HG03571 (cell line): ENCODE measurements around the gene GLIPR1.
"Not testable (repeated sequence)": the region's sequence is repeated elsewhere in the genome, so short reads cannot be mapped to it uniquely, and the experiment has no call there.

Experiments used
- ATAC-seq: cut with Tn5 transposase; IDR thresholded peaks from one replicate; pipeline ENCODE4 v1.9.1; 2021; ENCODE audit not compliant: unreplicated experiment

Gene GLIPR1

DNA sequence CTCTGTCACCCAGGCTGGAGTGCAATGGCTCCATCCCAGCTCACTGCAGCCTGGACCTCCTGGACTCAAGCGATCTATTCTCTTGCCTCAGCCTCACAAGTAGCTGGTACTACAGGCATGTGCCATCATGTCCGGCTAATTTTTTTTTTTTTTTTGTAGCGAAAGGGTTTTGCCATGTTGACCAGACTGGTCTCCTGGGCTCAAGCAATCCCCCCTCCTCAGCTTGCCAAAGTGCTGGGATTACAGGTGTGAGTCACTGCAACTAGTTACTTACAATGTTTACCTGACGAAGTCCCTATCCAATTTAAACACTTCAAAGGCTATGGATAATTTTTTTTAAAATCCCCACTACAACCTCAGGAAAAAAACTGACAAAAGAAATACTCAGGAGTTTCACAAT lies 29.1 kb downstream of the GLIPR1 start:
- ATAC-seq, result no peak

DNA sequence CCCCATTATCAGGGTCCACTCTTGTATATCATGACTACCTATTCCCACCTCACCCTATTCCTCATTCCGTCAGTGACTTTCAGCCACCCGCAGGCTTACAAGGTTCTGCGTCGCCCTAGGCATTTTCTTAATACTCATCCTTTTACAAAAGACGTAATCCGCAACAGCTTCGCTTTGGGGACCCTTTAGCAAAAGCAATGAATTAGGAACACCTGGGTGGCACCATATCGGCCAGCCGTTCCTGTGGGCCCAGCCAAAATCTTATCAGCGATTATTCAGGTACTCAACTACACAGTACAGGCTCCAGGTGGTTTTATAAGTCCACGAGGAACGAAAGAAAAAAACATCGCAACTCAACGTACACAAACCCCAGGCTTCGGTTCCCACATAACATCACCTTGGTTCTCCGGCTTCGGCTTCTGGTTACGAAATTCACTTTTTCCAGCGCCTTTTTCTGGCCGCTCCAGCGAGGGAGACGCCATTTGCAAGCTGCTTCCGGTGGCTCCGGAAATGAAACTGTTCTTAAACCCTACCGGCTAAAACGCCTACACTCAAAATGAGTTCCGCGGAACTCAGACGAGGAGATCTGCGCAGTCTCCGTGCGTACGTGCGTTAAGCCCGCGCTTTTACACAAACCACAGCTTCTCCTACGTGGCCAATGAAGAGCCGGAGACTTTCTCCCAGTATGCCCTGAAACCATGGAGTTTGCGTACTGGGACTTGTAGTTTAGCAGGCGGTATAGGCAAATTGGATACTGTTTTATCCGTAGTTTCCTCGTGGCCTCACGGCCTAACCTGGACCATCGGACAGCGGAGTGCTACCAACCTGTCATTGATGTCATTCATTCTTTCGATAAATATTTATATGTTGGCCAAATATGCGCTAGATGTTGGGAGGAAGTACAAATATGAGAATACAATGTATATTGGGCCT lies 30.8 kb downstream of the GLIPR1 start, which contains the start of gene KRR1:
KRR1 (minus strand) TSS at position 494 of the 933 bp plus-strand sequence; CDS start at position 482, 12 bp downstream.
- ATAC-seq, result peak; percentile 95

DNA sequence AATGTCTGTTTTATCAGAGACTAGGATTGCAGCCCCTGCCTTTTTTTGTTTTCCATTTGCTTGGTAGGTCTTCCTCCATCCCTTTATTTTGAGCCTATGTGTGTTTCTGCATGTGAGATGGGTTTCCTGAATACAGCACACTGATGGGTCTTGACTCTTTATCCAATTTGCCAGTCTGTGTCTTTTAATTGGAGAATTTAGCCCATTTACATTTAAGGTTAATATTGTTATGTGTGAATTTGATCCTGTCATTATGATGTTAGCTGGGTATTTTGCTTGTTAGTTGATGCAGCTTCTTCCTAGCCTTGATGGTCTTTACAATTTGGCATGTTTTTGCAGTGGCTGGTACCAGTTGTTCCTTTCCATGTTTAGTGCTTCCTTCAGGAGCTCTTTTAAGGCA lies 40.7 kb downstream of the GLIPR1 start:
- ATAC-seq, result not testable (repeated sequence)

DNA sequence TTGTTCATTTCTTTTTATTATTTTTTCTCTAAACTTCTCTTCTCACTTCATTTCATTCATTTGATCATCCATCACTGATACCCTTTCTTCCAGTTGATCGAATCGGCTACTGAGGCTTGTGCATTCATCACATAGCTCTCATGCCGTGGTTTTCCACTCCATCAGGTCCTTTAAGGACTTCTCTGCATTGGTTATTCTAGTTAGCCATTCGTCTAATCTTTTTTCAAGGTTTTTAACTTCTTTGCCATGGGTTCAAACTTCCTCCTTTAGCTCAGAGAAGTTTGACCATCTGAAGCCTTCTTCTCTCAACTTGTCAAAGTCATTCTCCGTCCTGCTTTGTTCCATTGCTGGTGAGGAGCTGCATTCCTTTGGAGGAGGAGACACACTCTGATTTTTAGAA lies 41.6 kb downstream of the GLIPR1 start:
- ATAC-seq, result not testable (repeated sequence)

DNA sequence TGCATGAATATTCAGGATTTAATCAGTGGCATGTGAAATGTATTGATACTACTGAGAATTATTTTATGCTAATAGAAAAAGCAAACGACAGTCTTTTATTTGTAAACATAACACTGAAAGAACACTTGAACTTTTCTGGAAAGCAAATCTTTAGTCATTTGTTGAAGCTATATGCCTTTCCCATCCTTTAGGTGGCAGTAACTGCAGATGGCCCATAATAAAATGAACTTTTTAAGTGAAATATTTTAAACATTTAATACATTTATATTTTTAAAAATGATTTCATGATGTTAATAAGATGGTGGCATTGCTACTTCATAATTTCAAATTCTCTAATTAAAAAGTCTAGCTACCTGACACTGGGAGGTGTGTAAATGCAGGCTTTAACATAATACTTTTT lies 44.7 kb downstream of the GLIPR1 start:
- no peak for ATAC-seq

DNA sequence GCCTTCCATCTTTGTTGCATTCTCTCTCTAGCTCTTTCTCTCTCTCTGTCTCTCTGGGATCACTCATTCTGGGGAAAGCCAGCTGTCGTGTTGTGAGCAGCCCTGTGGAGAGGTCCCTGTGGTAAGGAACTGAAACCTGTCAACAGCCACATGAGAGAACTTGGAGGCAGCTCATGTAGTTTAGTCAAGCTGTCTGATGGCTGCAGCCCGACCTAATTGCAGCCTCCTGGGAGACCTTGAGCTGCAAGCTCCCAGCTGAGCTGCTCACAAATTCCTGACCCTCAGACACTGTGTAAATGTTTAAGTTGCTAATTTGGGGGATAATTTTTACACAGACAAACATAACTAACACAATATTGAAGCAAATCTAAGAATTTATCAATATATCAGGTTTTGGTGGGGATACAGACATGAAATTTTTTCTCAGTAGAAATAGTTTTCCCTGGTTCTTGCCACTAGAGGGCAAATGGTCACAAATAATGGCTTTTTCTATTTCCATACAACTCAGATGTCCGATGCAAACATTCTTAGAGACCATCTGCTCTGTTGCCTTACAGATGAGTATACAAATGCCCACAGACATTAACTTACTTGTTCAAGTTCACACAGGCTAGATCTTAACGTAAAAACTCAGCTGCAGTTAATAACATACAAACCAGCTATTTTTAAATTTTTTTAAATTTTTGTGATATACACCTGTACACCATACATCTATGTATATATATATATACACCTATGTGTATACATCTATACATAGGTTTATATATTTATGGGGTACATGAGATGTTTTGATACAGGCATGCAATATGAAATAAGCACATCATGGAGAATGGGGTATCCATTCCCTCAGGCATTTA lies 46.3 kb downstream of the GLIPR1 start:
- peak; percentile 96 for ATAC-seq

DNA sequence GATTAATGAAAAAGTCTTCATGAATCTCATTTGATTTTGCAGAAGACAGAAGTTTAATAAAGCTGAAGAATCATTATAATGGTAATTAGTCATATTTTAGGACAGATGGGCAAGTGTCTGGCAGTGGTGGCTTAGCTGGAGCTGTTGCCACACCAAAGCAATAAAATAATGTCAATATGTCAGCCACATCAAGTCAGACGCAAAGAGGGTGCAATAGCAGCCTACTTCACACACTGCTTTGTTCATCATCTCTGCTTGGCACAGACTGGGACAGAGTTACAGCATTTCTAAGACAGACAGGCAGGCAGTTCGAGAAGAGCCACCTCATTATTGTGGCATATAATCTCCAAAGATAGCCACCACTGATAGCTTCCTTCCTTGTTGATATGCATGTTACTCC lies 47.7 kb downstream of the GLIPR1 start:
- no peak for ATAC-seq

DNA sequence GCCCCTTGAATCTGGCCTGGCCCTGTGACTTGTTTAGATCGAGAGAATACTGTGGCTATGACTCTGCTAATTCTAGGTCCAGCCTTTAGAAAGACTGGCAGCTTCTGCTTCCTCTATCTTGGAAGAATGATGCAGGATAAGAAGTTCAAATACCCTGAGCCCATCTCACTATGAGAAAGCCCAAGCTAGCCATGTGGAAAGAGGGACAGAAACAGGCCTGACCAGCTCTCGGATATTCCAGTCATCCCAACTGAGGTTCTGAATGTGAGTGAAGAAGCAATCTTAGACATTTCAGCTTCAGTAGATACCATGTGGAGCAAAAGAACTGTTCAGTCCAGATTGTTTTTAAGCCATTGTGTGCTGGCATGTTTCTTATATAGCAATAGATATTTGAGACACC lies 48.1 kb downstream of the GLIPR1 start:
- no peak for ATAC-seq

DNA sequence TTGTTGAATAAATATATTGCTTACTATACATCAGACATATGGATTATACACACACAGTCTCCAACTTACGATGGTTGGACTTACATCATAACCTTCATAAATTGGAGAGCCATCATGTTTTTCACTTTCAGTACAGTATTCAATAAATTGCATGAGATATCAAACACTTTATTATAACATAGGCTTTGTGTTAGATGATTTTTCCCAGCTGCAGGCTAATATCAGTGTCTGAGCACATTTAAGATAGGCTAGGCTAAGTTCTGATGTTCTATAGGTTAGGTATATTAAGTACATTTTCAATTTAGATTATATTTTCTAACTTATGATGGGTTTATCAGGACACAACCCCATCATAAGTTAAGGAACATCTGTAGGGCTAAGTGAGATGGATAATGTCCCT lies 48.8 kb downstream of the GLIPR1 start:
- ATAC-seq, result no peak

DNA sequence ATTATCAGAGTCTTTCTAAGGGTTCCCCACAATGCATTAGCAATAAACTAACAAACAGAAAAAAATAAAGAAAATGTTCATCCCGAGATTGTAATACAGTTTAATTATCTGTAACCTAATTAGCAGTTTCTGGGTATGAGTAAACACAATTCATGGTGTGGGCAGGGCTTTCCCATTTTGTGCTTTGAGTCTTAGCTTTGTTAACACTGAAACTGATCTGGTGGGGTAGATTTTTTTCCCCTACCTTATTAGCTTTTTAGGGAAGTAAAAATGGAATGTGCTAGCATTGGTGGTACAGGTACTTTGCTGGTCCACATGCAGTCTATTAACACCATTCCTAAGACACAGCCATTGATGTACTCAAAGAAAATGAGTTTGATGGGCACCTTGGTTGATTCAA lies 49.3 kb downstream of the GLIPR1 start:
- ATAC-seq, result no peak

DNA sequence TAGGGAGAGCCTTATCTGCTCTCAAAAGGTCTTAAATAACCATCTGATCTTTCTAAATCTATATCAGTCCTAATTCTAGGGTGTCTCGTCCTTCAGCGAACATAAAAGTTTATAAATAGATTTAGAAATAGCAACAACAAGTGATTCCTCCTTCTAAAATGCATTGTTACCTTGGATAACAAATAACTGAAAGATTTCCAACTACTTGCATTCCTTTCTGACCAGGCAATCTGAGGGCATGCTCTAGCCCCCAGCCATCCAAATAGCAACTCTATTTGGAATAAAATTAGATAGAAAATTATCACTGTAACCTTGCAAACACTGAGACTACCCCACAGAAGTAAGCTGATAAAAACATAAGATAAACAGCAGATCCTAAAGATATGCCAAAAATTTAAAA lies 52.7 kb downstream of the GLIPR1 start:
- ATAC-seq, result no peak

DNA sequence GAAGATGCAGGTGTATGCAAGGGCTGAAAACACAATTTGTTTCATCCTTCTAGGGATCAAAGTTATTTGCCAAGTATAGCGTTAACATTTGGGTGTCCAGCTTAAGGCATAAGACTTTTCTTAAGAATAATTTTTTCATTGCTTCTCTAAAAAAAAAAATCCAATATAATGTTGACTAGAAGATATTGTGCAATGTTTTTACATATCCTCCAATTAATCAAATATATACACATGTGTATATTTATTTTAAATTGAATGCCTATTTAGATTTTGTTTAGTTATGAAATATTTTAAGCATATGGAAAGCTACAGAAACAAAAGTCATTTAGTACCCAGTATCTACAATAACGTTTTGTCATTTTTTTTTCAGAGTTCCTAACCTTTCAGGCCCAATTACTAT lies 59.3 kb downstream of the GLIPR1 start:
- no peak for ATAC-seq

DNA sequence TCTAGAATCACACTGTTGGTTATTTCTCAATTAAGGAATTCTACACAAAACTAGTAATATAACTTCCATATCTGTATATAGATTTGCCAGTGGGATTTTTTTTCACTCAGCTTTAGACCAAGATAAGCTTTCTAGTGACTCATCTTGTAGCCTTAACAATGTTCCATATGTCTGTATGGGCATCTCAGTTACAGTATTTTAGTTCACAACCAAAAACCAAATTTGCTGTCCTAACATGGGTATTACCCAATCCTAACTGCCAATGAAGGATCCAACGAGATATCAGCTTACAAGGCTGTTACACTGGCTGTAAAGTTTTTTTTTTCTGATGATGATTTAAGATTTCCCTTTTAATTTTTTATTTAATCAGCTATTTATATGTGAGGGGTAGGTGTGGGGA lies 62.4 kb downstream of the GLIPR1 start:
- no peak for ATAC-seq

DNA sequence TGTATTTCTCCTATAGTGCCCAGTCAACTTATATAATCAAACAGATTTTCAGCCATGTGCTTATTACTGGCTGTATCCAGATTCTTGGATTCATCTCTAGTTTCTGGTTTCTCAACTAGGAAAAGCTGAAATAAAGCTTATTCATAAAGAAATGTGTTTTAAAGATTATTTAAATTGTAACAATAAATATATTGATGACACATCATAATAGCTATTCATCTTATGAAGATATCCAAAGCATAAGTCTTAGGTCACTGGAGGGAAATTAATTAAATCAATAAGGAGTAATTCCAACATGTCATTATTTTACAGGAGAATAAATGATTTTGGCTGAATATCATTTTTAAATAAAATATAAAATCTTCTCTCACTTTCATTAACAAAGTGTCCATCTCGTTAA lies 63.0 kb downstream of the GLIPR1 start:
- ATAC-seq, result no peak

DNA sequence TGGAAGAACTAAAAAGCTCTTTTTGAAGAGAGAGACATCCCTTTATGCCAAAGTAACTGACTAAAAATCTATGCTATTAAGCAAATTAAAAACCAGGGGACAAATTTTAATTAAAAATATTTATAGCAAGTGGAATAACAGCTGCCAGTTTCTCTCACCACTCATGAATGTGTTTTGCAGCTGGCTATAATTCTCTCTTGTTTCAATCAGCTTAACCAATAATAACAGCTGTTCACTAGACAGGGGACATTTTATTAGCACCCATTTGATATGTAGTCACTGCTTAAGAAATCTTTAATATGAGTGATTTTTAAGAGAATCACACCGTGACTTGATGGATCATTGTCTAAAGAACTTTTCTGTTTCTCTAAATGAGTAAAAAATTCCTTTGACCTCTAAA lies 65.1 kb downstream of the GLIPR1 start:
- ATAC-seq, result no peak

DNA sequence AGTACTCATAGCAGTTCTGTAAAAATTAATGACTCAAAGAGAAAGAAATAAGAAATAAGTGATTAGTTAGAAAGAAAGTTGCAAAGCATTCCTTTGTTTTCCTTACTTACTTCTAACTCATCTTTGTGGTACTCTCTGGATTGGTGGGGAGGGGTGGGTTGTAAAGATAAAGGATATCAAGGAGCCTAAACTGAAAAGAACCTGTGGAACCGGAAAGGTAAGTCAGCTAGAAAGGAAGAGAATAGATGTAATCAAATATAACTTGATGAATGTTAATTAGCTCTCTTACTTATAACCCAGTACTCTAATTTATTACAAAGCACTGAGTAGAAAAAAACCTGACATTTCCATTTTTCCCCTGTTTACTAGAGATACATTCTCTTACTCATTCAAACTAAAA lies 68.3 kb downstream of the GLIPR1 start:
- ATAC-seq, result no peak

DNA sequence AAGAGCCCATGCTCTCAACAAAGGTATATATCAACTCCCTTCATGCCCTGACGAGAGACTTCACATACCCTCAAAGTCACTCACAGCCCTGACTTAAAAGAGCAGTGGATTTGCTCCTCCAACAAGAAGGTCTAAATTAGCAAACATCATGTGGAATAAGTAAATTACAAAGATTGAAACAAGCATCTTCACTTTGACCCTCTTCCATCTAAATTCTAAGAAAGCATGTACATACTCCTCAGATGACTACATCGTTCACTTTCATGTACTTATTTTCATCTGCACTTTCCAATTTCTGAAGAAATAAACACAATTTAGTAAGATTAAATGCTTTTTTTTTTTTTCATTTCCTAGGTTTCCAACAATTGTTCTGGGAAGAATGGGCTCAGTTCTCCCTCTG lies 69.4 kb downstream of the GLIPR1 start:
- no peak for ATAC-seq

DNA sequence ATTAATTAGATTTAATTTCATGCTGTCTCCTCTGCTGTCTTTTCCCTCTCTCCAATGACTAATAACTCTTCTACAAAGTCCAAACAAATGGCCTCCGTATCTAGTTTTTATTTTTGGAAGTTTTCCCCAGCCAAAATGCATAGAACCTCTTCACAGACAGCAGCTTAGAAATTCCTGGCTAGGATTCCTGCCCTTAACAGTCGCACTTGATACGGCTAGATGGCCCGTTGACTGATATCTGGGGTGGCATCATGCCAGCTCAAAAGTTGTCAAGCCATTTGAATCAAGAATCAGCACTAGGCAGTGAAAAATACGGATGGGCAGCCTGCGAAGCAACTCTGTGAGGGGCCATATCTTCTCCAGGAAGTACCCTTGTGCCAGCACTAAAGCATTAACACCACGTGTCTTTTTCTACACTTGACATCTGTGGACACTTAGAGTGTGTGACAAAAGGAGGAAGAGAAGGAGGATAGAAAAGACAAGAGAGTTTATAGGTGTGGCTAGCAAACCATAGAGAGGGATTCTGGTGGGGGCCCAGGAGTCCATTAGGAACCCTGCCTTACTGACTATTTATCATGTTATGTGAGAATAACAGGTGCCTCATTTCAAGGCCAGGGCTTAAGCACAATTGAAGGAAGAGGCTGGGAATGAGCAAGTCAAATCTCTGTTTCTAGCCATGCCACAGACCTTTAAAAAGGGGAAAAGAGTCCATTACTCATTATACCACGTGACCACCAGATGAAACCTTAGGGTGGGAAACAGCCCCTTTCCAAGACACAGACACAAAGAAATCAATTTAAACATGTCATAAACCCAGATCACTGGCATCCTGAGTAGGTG lies 70.1 kb downstream of the GLIPR1 start:
- no peak for ATAC-seq

DNA sequence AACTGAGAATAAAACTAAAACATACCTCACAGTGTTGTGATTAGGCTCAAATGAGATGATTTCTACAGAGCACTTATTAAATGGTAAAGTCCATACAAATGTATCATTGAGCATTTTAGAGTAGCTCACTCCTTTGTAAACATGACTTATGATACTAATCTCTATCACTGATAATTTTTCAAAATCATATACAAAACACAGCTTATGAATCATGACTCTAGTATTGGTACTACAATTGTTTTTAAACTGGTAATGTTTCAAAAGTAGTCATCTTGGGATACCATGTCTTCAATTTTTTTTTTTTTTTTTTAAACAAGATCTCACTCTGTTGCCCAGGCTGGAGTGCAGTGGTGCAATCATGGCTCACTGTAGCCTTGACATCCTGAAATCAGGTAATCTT lies 70.9 kb downstream of the GLIPR1 start:
- no peak for ATAC-seq

DNA sequence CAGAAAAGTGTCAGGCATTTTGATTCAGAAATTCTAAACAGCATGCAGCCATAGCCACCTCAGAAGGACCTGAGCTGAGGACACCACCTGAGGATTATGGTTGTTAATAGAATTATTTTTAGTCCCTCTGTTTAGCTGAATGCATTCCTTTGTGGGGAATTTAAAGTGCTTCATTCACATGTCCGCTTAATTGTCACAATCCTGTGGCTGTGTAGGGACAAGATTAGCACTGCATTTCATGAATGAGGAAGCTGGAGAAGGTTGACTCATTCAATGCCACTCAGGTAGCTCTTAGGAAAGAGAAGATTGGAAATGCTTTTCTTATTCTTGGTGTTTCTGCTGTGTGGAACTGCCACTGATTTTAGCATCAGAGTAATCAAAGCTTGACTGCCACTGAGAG lies 72.8 kb downstream of the GLIPR1 start:
- no peak for ATAC-seq
